Progenitor cell of endocrine pancreas (in vitro differentiated cells): ENCODE measurements around the gene SPRR4. TPM values are rescaled to one million over a fixed set of nuclear protein-coding genes. Genes with fewer than 3 reads are reported as not detected.

Experiments
- DNase-seq: peaks from one replicate; pipeline ENCODE4 v3.0.0; 2021; ENCODE audit warnings: low spot score; ENCODE audit not compliant: unreplicated experiment
- H3K27ac Mint-ChIP-seq: 2 replicates; pipeline ENCODE4 v1.8.0; 2021; ENCODE audit warnings: mild to moderate bottlenecking, moderate library complexity, mixed read lengths
- H3K27me3 Mint-ChIP-seq: 2 replicates; pipeline ENCODE4 v1.8.0; 2021; ENCODE audit warnings: mixed read lengths
- H3K36me3 Mint-ChIP-seq: 2 replicates; pipeline ENCODE4 v1.8.0; 2022; ENCODE audit warnings: mixed read lengths; ENCODE audit not compliant: insufficient read depth
- H3K4me1 Mint-ChIP-seq: 2 replicates; pipeline ENCODE4 v1.8.0; 2021; ENCODE audit warnings: low read depth, mixed read lengths
- H3K4me3 Mint-ChIP-seq: 2 replicates; pipeline ENCODE4 v1.8.0; 2021; ENCODE audit warnings: low read depth, mild to moderate bottlenecking, moderate library complexity, mixed read lengths
- H3K9me3 Mint-ChIP-seq: 2 replicates; pipeline ENCODE4 v1.8.0; 2021; ENCODE audit warnings: low read depth, mixed read lengths
- CTCF ChIP-seq: fragments of 200-600 bp; sonication (generic); IDR thresholded peaks from one replicate; pipeline ENCODE4 v1.5.0; 2021; ENCODE audit warnings: antibody characterized with exemption, mild to moderate bottlenecking; ENCODE audit not compliant: unreplicated experiment
- total RNA-seq: library from RNA; stranded (reverse); gene quantifications from 2 replicates; pipeline ENCODE4 v1.2.1, GENCODE V29; 2021

The SPRR4 gene
- total RNA-seq, 1 donor from 2014 or later = not detected

- no peaks in the 10 kb centered on the region for H3K27me3 Mint-ChIP-seq
- no peak overlapping the region for H3K4me3 Mint-ChIP-seq
- no peak for TF ChIP-seq CTCF
- no peak overlapping the region for H3K27ac Mint-ChIP-seq
- DNase-seq = no peak
- peaks cover 3% of the 10 kb centered on the region for H3K9me3 Mint-ChIP-seq
- H3K4me1 Mint-ChIP-seq = no peaks in the 10 kb centered on the region
- H3K36me3 Mint-ChIP-seq = no peaks in the 10 kb centered on the region
Observed at GRCh38 chr1:152964536-152964935, 5.9 kb upstream of the SPRR4 start.

- TF ChIP-seq CTCF = no peak
- Mint-ChIP-seq H3K27me3 (no peaks in the 10 kb centered on the region), H3K36me3 (no peaks in the 10 kb centered on the region), H3K27ac (no peak overlapping the region), H3K4me1 (no peaks in the 10 kb centered on the region), H3K4me3 (no peak overlapping the region), H3K9me3 (peaks cover 3% of the 10 kb centered on the region)
- DNase-seq = no peak
Observed at GRCh38 chr1:152965853-152966252, 4.6 kb upstream of the SPRR4 start.

- Mint-ChIP-seq H3K36me3 (no peaks in the 10 kb centered on the region), H3K27me3 (no peaks in the 10 kb centered on the region), H3K4me1 (no peaks in the 10 kb centered on the region), H3K27ac (no peak overlapping the region), H3K9me3 (peaks cover 3% of the 10 kb centered on the region), H3K4me3 (no peak overlapping the region)
- no peak for DNase-seq
- no peak for TF ChIP-seq CTCF
Observed at GRCh38 chr1:152967201-152967600, 3.2 kb upstream of the SPRR4 start.

- DNase-seq = no peak
- no peak overlapping the region for H3K4me3 Mint-ChIP-seq
- no peaks in the 10 kb centered on the region for H3K36me3 Mint-ChIP-seq
- no peaks in the 10 kb centered on the region for H3K4me1 Mint-ChIP-seq
- no peaks in the 10 kb centered on the region for H3K27me3 Mint-ChIP-seq
- H3K27ac Mint-ChIP-seq = no peak overlapping the region
- TF ChIP-seq CTCF = no peak
- H3K9me3 Mint-ChIP-seq = peaks cover 3% of the 10 kb centered on the region
Observed at GRCh38 chr1:152968248-152968647, 2.2 kb upstream of the SPRR4 start.

GRCh38 chr1:152969036-152969435 lies 1.4 kb upstream of the SPRR4 start:
- no peaks in the 10 kb centered on the region for H3K36me3 Mint-ChIP-seq
- no peak overlapping the region for H3K27ac Mint-ChIP-seq
- H3K4me3 Mint-ChIP-seq = no peak overlapping the region
- peaks cover 3% of the 10 kb centered on the region for H3K9me3 Mint-ChIP-seq
- H3K4me1 Mint-ChIP-seq = no peaks in the 10 kb centered on the region
- no peak for DNase-seq
- H3K27me3 Mint-ChIP-seq = no peaks in the 10 kb centered on the region
- no peak for TF ChIP-seq CTCF
